Epithelial cell of proximal tubule (primary cell): ENCODE measurements around the gene TEX28. TPM values are rescaled to one million over a fixed set of nuclear protein-coding genes. Genes with fewer than 3 reads are reported as not detected.
"Not testable (repeated sequence)": the region's sequence is repeated elsewhere in the genome, so short reads cannot be mapped to it uniquely, and the experiment has no call there.

Source experiments
- DNase-seq: peaks from one replicate; pipeline ENCODE4 v3.0.0-alpha.2; 2011; ENCODE audit warnings: low read depth
- H3K4me3 ChIP-seq: 2 replicates; pipeline ENCODE4 v1.5.1; 2011; ENCODE audit warnings: low read depth, mild to moderate bottlenecking, low read length
- total RNA-seq: library from RNA; depleted of rRNA; stranded (reverse); fragments of >200 nt; gene quantifications from 2 replicates; pipeline ENCODE4 v1.2.3, GENCODE V29; 2015
- TF ChIP-seq, protein P1 (sequence below): conservative IDR thresholded peaks from 2 replicates; pipeline ENCODE4 v1.5.1; 2012; ENCODE audit warnings: low read depth, mild to moderate bottlenecking, low read length

The TEX28 gene
- not detected in 2 replicates for total RNA-seq

GRCh38 chrX:154294791-154295574 lies at the start of gene TEX28:
Gene TEX28 (minus strand): TSS chrX:154295124. CDS start chrX:154292117, 3,007 bp downstream.
- TF ChIP-seq, protein P1, sequence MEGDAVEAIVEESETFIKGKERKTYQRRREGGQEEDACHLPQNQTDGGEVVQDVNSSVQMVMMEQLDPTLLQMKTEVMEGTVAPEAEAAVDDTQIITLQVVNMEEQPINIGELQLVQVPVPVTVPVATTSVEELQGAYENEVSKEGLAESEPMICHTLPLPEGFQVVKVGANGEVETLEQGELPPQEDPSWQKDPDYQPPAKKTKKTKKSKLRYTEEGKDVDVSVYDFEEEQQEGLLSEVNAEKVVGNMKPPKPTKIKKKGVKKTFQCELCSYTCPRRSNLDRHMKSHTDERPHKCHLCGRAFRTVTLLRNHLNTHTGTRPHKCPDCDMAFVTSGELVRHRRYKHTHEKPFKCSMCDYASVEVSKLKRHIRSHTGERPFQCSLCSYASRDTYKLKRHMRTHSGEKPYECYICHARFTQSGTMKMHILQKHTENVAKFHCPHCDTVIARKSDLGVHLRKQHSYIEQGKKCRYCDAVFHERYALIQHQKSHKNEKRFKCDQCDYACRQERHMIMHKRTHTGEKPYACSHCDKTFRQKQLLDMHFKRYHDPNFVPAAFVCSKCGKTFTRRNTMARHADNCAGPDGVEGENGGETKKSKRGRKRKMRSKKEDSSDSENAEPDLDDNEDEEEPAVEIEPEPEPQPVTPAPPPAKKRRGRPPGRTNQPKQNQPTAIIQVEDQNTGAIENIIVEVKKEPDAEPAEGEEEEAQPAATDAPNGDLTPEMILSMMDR, result no peak

DNA sequence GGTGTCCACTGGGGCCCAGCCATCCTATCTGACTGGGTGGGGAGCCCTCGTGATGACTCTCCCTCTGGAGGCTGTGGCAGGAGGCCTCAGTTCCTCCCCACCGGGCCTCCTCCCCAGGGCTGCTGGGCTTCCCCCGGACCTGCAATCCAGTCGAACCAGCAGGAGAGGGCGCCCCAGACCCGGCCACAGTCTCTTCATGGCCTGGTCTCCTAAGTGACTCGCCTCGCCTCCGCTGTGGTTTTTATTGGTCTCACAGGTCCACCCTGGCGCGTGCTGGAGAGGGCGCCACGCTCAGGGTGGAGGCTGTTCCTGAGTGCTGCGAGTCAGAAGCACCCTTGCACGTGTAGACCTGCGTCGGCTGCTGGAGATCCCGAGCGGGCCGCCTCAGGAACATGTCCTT lies 48.7 kb upstream of the TEX28 start:
- not testable (repeated sequence) for DNase-seq, H3K4me3 ChIP-seq

More at GRCh38 chrX:154294791-154295574, at the start of gene TEX28:
- no peak within 1 kb of the TSS for H3K4me3 ChIP-seq
- no peak for DNase-seq

- not testable (repeated sequence) for H3K4me3 ChIP-seq, DNase-seq
Observed at GRCh38 chrX:154343063-154343462, 48.1 kb upstream of the TEX28 start.

DNA sequence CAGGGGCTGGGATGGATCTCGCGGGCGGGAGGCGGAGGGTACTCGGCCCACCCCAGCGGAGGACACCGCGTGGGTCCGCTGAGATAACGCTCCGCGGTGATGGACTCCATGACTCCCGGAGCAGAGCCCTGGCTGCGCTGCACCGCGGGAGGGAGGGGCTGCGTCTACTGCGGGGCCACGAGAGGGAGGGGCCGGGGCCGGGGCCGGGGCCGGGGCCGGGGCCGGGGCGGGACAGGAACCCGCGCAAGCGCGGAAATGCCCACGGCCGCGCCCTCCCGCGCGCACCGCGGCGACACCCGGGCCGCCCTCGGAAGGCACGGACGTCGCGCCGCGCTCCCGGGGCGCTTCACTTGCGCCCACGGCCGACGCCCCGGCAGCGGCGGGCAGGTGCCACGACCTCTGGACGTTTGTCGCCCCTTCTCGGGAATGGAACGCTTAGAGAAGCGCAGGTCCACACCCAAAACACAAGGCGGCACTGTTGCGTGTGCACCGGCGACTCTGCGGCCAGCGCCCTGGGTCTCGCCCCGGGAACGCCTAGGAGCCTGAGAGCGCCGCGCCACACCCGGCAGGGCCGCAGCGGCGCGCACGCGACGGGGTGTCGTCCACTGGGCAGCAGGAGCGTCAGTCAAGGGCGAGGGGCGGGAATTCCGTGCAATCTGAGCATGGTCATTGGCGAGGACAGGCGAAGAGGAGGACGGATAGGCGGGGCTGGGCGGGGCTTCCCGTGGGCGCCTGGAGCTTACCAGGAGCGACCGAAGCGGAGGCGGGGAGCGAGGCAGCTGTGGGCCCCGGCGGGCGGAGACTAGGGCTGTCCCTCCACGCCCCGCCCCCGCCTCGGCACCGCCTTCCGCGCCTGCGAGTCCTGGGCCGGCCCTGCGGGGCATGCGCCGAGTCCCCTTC lies 46.7 kb upstream of the TEX28 start:
- DNase-seq, H3K4me3 ChIP-seq: not testable (repeated sequence)

DNA sequence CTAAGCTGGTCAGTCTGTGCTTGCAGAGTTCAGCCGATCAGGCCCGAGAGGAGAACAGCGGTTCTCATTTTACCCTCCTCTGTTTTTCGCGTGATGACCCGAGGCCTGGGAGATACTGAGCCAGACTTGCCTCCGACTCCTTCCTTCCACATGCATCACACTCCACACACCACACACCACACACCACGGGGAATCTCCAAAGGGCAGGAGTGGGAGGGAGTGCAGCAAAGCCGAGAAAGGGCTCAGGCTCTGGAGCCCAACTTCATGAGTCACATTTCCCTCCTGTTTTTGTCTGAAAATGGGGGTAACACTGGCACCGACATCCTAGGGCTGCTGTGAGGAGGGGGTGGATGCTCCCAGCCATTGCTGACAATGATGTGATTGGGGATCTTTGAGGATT lies 39.6 kb upstream of the TEX28 start:
- TF ChIP-seq, protein P1, result no peak
- no peak overlapping the region for H3K4me3 ChIP-seq
- DNase-seq, result no peak

- DNase-seq, result no peak
- TF ChIP-seq, protein P1, result no peak
Observed at GRCh38 chrX:154333837-154334271, 38.9 kb upstream of the TEX28 start.

GRCh38 chrX:154333116-154333515 lies 38.2 kb upstream of the TEX28 start:
- TF ChIP-seq, protein P1, result no peak
- no peak overlapping the region for H3K4me3 ChIP-seq
- no peak for DNase-seq

More at GRCh38 chrX:154333837-154334271, 38.9 kb upstream of the TEX28 start:
- no peak overlapping the region for H3K4me3 ChIP-seq

DNA sequence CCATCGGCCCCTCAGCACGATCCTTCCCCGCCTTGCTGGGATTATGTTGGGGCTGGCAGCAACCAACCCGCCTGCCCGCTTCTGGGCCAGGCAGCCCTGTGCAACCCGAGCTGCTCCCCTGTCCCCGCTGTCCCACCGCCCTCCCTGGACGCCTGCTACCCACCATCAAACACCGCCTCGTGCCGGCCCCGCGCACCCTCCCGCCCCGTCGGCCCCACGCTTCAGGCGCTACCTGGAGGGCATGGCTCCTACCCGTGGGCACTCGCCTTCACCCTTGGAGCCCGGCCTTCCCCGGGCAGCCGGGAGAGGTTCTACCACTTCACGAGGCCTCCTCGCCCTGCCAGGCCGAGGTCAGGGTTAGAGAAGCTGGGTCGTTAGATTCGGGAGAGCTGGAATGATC lies 37.6 kb upstream of the TEX28 start:
- TF ChIP-seq, protein P1, result no peak
- H3K4me3 ChIP-seq, result no peak overlapping the region
- no peak for DNase-seq
